Neuron (in vitro differentiated cells): ENCODE results near the gene NUP62.

Source experiments
- H2AFZ ChIP-seq: one replicate; pipeline ENCODE4 v1.6.1; 2013; ENCODE audit warnings: low read depth, mild to moderate bottlenecking, inconsistent platforms, low read length, moderate library complexity
- H3K27me3 ChIP-seq: one replicate; pipeline ENCODE4 v1.6.1; 2013; ENCODE audit warnings: low read length; ENCODE audit not compliant: insufficient read depth
- H3K36me3 ChIP-seq: one replicate; pipeline ENCODE4 v1.6.1; 2013; ENCODE audit warnings: low read length; ENCODE audit not compliant: insufficient read depth
- H3K4me1 ChIP-seq: one replicate; pipeline ENCODE4 v1.6.1; 2013; ENCODE audit warnings: low read length; ENCODE audit not compliant: insufficient read depth
- H3K4me3 ChIP-seq: 2 replicates; pipeline ENCODE4 v1.5.1; 2013; ENCODE audit warnings: mild to moderate bottlenecking, low read length, moderate library complexity
- H3K9me3 ChIP-seq: one replicate; pipeline ENCODE4 v1.6.1; 2013; ENCODE audit warnings: low read length

NUP62 gene

GRCh38 chr19:49894011-49894664, 35.2 kb downstream of the NUP62 start:
- H2AFZ ChIP-seq = no peak overlapping the region
- no peaks in the 10 kb centered on the region for H3K36me3 ChIP-seq
- no peak overlapping the region for H3K4me3 ChIP-seq
- H3K4me1 ChIP-seq = peaks cover 6% of the 10 kb centered on the region
- H3K9me3 ChIP-seq = peaks cover 3% of the 10 kb centered on the region
- H3K27me3 ChIP-seq = peaks cover 5% of the 10 kb centered on the region

- peaks cover 4% of the 10 kb centered on the region for H3K4me1 ChIP-seq
Measured at GRCh38 chr19:49892716-49893115, 36.6 kb downstream of the NUP62 start.

GRCh38 chr19:49891393-49891792, 37.9 kb downstream of the NUP62 start:
- Histone ChIP-seq H2AFZ (no peak overlapping the region), H3K27me3 (no peaks in the 10 kb centered on the region), H3K36me3 (peaks cover 2% of the 10 kb centered on the region), H3K9me3 (peaks cover 3% of the 10 kb centered on the region), H3K4me1 (no peaks in the 10 kb centered on the region), H3K4me3 (no peak overlapping the region)

More at GRCh38 chr19:49892716-49893115, 36.6 kb downstream of the NUP62 start:
- no peak overlapping the region for H2AFZ ChIP-seq
- peaks cover 2% of the 10 kb centered on the region for H3K36me3 ChIP-seq
- peaks cover 3% of the 10 kb centered on the region for H3K9me3 ChIP-seq
- peaks cover 5% of the 10 kb centered on the region for H3K27me3 ChIP-seq
- H3K4me3 ChIP-seq = no peak overlapping the region

GRCh38 chr19:49890349-49891311, 38.7 kb downstream of the NUP62 start:
- Histone ChIP-seq H3K4me3 (no peak overlapping the region), H2AFZ (no peak overlapping the region), H3K9me3 (peaks cover 3% of the 10 kb centered on the region), H3K27me3 (no peaks in the 10 kb centered on the region), H3K36me3 (peaks cover 2% of the 10 kb centered on the region), H3K4me1 (no peaks in the 10 kb centered on the region)

- Histone ChIP-seq H3K36me3 (peaks cover 6% of the 10 kb centered on the region), H2AFZ (no peak overlapping the region), H3K4me3 (no peak overlapping the region), H3K9me3 (peaks cover 3% of the 10 kb centered on the region), H3K27me3 (no peaks in the 10 kb centered on the region), H3K4me1 (no peaks in the 10 kb centered on the region)
Measured at GRCh38 chr19:49889687-49890348, 39.5 kb downstream of the NUP62 start.

GRCh38 chr19:49889038-49889686, 40.1 kb downstream of the NUP62 start:
- Histone ChIP-seq H3K4me3 (no peak overlapping the region), H3K27me3 (no peaks in the 10 kb centered on the region), H3K9me3 (peaks cover 3% of the 10 kb centered on the region), H2AFZ (no peak overlapping the region), H3K4me1 (no peaks in the 10 kb centered on the region), H3K36me3 (peaks cover 12% of the 10 kb centered on the region)

GRCh38 chr19:49888510-49888824, 40.8 kb downstream of the NUP62 start:
- no peaks in the 10 kb centered on the region for H3K4me1 ChIP-seq
- H3K27me3 ChIP-seq = no peaks in the 10 kb centered on the region
- peaks cover 3% of the 10 kb centered on the region for H3K9me3 ChIP-seq
- H2AFZ ChIP-seq = no peak overlapping the region
- H3K4me3 ChIP-seq = no peak overlapping the region
- H3K36me3 ChIP-seq = peaks cover 19% of the 10 kb centered on the region

- H3K9me3 ChIP-seq = peaks cover 5% of the 10 kb centered on the region
- no peaks in the 10 kb centered on the region for H3K4me1 ChIP-seq
- peaks cover 24% of the 10 kb centered on the region for H3K36me3 ChIP-seq
- no peak overlapping the region for H3K4me3 ChIP-seq
- H2AFZ ChIP-seq = no peak overlapping the region
- H3K27me3 ChIP-seq = no peaks in the 10 kb centered on the region
Measured at GRCh38 chr19:49887665-49888509, 41.4 kb downstream of the NUP62 start.

GRCh38 chr19:49887037-49887664, 42.2 kb downstream of the NUP62 start:
- no peak overlapping the region for H3K4me3 ChIP-seq
- peaks cover 32% of the 10 kb centered on the region for H3K36me3 ChIP-seq
- no peaks in the 10 kb centered on the region for H3K4me1 ChIP-seq
- H2AFZ ChIP-seq = no peak overlapping the region
- no peaks in the 10 kb centered on the region for H3K27me3 ChIP-seq
- H3K9me3 ChIP-seq = peaks cover 6% of the 10 kb centered on the region

- Histone ChIP-seq H3K27me3 (no peaks in the 10 kb centered on the region), H3K9me3 (peaks cover 2% of the 10 kb centered on the region), H3K36me3 (peaks cover 54% of the 10 kb centered on the region)
Measured at GRCh38 chr19:49884760-49885159, 44.5 kb downstream of the NUP62 start.

GRCh38 chr19:49884109-49884508, 45.2 kb downstream of the NUP62 start:
- no peak overlapping the region for H2AFZ ChIP-seq
- peaks cover 1% of the 10 kb centered on the region for H3K4me1 ChIP-seq
- H3K36me3 ChIP-seq = peaks cover 58% of the 10 kb centered on the region
- H3K4me3 ChIP-seq = no peak overlapping the region
- H3K27me3 ChIP-seq = no peaks in the 10 kb centered on the region
- H3K9me3 ChIP-seq = peaks cover 2% of the 10 kb centered on the region

More at GRCh38 chr19:49884760-49885159, 44.5 kb downstream of the NUP62 start:
- Histone ChIP-seq H2AFZ (no peak overlapping the region), H3K4me3 (no peak overlapping the region), H3K4me1 (no peaks in the 10 kb centered on the region)

- no peak overlapping the region for H2AFZ ChIP-seq
- peaks cover 56% of the 10 kb centered on the region for H3K36me3 ChIP-seq
- peaks cover 2% of the 10 kb centered on the region for H3K9me3 ChIP-seq
Measured at GRCh38 chr19:49883094-49883493, 46.2 kb downstream of the NUP62 start.

More at GRCh38 chr19:49883094-49883493, 46.2 kb downstream of the NUP62 start:
- Histone ChIP-seq H3K4me3 (no peak overlapping the region), H3K4me1 (peaks cover 9% of the 10 kb centered on the region), H3K27me3 (no peaks in the 10 kb centered on the region)
